GM12891 (cell line): ENCODE measurements around the gene PRDM2.

Experiments used
- POLR2A ChIP-seq: IDR thresholded peaks from 2 replicates; pipeline ENCODE4 v1.6.1; 2011; ENCODE audit warnings: low read depth, low read length, control low read depth
- POLR2AphosphoS5 ChIP-seq: IDR thresholded peaks from 2 replicates; pipeline ENCODE4 v1.6.1; 2011; ENCODE audit warnings: low read depth, low read length, control low read depth
- POU2F2 ChIP-seq: IDR thresholded peaks from 2 replicates; pipeline ENCODE4 v1.6.1; 2011; ENCODE audit warnings: low read depth, mild to moderate bottlenecking, control low read depth, low read length, moderate library complexity
- SPI1 ChIP-seq: IDR thresholded peaks from 2 replicates; pipeline ENCODE4 v1.6.1; 2011; ENCODE audit warnings: low read depth, low read length, control low read depth
- TAF1 ChIP-seq: IDR thresholded peaks from 2 replicates; pipeline ENCODE4 v1.6.1; 2011; ENCODE audit warnings: low read depth, low read length, control low read depth

DNA sequence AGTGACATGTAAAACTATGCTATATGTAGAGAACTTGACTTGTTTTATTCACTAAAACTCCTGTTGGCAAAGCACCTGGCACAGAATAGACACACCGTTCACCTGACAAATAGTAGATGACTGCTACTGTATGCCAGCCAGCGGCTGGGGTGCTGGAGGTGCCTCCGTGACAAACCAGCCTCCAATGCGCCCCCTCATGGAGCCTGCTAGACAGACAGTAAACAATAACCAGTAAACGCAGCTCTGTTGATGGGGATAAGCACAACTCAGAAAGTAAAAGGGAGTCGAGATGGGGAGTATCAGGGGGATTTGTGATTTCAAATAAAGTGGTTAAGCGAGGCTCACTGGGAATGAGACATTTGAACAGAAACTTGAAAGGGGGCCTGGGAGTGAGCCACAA is 107.2 kb downstream of the PRDM2 start:
- TF ChIP-seq POLR2AphosphoS5 (no peak), POLR2A (no peak), SPI1 (no peak), POU2F2 (no peak), TAF1 (no peak)
